Measurements from ENCODE around the gene KIAA1549. TPM values are rescaled to one million over a fixed set of nuclear protein-coding genes. Genes with fewer than 3 reads are reported as not detected.

Gene KIAA1549
- total RNA-seq, 1 donor from 2014 or later = 6.3 TPM

DNA sequence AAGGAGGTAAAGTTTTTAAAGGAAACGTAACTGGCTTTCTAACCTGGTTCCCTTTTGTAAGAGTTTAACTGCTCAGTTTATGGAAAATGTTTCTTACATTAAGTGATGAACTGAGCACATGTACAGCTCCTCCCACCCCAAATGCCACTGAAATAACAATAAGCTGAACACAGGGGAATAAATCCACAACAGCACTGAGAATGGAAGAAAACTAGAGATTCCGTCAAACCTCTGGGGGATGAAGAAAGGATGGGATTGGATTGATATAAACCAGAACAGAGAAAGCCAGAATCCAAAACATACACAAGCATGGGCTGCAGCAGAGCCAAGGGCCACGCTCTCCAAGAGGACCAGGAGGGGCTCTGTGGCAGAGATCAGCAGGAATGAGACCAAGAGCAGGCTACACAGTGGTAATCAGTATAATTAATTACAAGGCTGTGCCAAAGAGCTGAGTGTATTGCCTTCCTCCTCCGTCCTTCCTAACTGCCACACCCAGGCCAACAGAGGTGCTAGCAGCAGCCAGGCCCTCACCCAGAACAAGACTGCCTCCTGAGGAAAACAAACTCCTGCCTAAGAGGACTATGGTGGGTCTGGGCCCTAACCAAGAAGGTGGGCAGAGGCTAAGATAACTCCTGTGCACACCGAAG, 73.9 kb downstream of the KIAA1549 start:
- DNase-seq (ENCODE audit: low spot score) = no peak

DNA sequence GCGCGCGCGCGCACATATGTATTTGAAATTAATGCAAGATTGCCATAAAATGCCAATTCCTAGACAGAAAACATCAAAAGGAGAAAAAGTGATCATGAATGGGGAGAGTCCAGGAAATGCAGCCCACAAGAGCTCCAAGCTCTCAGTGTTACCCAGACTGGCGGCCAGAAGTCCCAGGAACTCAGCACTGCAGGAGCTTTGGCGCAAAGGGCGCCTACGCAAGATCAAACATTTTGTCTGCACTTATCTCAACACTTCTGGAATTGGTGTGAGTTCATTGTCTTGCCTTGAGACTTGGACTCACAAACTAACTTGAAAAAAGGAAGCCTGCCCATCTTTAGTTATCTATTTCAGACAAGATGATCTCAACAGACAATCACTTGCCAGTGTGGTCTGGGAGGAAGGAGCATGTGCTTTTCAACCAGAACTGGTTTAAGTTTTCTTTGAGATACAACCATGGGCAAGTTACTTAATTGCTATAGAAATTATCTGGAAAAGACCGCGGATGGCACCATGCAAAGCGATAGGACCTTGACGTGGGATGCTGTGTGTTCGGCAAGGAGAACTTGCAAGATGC, 77.2 kb downstream of the KIAA1549 start:
- DNase-seq (ENCODE audit: low spot score) = no peak

DNA sequence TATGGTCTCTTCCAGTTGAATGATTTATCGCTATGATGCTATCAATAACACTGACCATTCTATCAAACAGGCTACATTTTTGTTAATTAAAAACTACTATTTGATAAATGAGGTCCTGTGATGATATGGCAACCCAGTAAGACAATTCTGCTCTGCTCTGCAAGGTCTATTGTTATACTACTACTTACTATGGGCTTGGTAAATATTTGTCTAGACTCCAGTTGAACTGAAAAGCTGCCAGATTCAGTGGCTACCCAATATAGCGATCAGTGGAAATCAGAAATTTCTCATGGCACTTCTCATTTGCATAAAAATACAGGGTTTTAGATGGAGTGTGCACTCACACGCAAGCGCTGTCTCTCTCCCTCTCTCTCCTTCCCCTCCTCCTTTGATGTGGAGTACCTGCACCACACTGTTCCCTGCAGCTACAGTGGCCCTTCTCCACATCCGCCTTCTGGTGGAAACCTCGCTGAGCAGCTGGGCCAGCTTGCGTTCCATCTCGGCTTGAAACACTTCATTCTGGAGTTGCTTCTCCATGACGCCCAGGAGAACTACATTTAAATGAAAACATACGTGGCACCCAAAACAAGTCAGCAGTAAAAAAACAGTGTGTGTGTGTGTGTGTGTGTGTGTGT, 77.9 kb downstream of the KIAA1549 start:
- DNase-seq (ENCODE audit: low spot score) = no peak

DNA sequence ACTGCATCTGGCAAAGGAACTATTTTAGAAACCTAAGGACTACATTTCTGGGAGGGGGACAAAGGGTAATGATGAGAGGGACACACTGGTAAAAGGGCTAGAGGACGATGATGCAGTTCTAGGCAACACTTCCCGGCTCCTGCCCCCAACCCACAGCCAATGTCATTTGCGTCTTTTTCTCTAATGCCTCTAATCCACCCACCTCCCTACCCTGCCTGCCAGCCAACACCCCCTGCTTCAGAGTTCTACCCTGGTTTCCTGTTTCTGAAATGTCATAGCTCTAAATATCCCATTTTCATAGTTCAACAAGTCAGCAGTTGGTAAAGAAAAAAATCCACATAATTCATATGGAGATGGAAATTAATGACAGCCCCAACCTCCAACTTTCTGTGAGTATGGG, 79.0 kb downstream of the KIAA1549 start:
- DNase-seq (ENCODE audit: low spot score) = no peak

DNA sequence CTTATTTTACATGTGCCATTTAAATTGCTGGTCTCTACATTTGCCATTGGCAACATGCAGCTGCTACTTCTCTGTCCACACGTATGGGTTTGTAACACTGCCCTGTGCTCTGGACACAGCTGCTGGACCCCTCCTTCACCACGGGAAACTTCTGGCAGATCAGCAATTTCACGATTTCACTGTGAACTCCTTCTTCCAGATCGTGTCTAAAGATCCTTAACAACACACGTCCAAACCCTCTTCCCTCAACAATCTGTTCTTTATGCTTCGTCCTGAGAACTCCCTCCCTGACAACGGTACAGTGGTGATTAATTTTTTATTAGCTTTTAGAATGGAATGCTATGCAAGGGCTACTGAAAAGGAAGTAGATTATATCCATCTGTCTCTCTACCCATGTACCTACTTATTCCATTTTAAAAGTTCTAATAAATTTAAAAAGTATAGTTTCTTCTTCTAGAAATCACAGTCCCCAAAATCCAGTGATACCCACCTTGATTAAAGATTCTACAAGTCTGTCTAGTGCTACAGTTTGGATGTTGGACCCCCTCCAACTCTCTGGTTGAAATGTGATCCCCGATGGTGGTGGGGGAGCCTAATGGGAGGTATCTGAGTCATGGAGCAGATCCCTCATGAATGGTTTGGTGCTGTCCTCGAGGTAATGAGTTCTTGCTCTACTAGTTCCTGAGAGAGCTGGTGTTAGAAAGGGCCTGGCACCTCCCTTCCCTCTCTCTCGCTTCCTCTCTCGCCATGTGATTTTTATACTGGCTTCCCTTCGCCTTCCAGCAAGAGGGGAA, 81.0 kb downstream of the KIAA1549 start:
- no peak for DNase-seq (ENCODE audit: low spot score)

DNA sequence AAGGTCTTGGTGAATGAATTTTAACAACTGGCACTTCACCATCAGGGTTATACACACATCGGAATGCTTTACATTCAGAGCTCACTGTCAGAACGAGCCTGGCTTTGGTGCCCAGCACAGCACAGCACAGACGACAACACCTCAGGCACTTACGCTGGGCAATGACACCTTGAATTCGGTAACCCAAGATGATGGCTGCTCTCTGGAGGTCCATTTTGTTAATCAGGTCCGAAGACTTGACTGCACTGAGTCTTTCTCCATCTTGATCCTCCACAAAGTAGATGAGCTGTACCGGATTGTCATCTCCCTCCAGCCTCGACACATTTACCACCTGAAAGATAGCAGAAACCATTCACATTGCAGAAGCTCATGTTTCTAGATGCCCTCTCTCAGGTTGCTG, 82.4 kb downstream of the KIAA1549 start:
- no peak for DNase-seq (ENCODE audit: low spot score)

DNA sequence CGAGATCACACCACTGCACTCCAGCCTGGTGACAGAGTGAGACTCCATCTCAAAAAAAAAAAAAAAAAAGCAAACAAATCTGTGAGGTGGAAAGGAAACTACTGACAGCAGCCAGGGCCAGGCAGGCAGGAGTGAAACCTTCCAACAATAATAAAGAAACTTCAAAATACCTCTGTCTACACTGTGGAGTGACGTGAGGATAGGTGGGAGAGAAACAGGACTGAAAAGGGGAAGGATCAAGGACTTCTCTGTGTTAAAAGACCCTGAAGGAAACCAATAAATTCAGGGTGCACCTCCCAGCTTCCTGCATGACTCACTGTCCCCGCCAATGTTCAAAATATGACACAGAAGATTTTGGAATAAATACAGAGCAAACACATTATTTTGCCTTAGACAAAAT, 82.9 kb downstream of the KIAA1549 start:
- DNase-seq (ENCODE audit: low spot score) = no peak

DNA sequence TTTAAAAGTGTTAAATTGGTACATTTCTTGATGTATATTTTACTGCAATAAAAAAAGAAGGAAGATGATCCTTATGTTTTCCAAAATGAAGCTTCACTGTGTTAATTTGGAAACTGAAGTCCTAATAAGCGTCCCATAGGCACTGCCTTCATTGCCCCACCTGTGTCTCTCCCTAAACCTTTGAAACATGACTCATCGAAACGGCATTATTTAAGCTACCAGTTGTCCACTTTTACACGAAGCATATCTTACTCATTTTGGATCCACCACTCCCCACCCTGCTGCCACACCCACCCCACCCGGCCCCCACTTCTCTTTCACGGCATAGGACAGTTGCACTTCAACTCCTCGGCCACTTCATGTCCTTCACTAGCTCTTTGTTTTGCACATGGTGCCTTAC, 85.5 kb downstream of the KIAA1549 start:
- DNase-seq (ENCODE audit: low spot score) = no peak

DNA sequence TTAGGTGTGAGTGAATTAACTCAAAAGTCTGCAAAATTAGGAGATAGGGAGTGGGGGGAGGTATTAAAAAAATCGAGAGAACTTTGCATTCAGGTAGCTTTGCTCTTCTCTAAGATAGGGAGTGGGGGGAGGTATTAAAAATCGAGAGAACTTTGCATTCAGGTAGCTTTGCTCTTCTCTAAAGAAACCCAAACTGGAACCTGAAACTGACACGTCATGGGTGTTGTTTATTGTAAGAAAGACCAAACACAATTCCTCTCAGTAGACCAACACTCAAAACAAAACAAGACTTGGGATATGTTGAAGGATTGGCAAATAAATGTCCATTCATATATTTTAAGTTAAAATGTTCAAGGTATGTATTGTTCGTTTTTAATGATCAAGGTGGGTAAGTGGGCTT, 87.9 kb downstream of the KIAA1549 start:
- no peak for DNase-seq (ENCODE audit: low spot score)

DNA sequence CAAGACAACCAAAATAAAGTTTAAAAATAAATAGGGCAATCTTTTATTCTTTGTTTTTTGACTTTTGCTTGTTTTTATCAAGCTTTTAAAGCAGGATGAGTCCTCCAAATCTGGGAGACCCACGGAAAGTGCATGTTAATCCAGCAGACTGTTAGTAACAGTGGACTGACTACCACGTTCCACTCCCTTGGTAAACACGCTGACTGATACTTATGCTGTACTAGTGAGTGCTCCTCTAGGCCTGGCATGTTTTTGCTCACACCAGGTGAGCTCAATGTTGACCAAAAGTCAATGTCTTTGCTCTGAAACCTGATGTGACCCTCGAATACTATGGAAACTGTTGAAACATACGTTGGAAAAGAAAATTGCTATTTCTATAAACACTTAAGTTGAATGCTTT, 88.4 kb downstream of the KIAA1549 start:
- no peak for DNase-seq (ENCODE audit: low spot score)

DNA sequence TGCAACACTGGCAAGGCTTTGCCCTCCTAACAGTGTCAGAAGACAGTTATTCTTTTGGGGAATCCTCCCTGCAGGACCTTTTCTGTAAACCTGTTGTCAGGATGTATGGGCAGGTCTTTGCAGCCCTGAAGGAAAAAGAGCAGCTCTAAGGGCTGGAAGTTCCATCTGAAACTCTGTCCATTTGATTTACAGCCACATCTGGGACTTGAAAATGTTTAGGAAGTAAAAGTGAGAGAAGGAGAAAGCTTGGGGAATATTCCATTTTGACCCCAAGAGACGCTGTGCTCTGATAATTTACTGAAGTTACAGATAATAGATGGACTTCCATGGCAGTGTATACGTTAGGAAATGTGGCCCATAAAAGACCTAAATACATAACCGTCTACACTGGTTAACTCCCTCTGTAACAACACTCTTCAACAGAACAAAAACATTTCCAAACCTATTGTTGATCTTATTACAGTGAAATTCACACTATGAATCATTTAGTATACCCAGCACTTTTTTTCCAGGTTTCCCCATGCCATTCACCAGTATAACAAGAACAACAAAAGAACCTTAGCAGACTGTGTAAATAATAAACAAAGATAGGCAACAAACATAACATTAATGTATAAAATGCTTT, 89.1 kb downstream of the KIAA1549 start:
- DNase-seq (ENCODE audit: low spot score) = no peak

DNA sequence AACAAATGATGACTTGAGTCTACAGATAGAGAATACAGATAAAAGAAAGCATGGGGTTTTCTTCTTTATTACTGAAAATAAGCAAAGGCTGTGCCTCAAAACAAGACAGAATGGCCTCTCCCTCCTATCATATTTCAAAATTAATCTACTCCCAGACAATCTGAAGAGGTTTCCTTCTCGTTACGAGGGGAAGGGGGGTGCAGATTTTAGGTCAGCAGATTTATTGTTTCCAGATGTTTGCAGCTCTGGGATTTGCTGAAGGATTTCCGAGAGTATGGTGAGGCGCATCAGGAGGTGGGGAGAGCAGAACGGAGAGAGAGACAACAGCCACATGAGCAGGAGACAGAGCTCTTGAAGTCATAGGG, 89.8 kb downstream of the KIAA1549 start:
- no peak for DNase-seq (ENCODE audit: low spot score)

DNA sequence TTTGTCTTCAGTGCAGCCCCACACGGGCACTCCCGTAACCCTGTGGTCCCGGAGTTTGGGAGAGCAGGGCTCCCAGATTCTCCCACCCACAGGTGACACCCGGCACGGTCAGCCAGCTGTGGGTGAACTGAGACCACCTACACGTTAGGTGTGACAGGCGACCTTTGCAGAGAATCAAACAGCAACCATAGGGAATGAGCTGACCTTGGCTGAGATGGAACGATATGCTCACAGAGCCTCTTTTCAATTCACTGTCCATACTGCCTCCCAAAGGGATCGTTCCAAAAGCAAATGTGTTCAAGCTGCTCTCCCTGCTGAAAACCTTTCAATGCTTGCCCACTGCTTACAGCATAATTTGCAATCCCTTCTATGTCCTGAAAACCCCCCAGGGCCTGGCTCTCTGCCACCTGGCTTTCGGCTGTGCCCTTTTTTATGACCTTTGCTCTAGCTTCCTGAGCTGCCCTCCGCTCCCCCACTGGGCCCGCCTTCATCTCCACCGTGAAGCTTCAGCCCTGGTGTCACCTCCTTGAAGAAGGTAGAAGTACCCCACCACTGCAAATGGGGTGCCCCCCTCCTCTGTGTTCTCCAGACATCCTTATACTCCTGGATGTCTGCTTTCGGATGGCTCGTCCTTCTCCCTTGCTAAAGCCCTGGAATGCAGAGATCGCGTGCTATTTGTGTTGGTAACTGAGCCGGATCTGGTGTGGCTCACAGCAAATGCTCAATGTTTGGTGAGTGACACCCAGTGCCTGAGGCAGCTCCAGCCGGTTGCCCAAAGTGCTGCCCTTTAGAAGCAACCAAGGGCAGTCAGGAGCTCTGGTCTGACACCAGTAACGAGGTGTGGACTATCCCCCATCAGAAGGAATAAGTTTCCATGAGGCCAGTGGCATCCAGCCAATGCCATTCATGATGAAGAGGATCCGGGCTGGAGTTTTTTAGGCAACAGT, 90.4 kb downstream of the KIAA1549 start:
- DNase-seq (ENCODE audit: low spot score) = no peak

DNA sequence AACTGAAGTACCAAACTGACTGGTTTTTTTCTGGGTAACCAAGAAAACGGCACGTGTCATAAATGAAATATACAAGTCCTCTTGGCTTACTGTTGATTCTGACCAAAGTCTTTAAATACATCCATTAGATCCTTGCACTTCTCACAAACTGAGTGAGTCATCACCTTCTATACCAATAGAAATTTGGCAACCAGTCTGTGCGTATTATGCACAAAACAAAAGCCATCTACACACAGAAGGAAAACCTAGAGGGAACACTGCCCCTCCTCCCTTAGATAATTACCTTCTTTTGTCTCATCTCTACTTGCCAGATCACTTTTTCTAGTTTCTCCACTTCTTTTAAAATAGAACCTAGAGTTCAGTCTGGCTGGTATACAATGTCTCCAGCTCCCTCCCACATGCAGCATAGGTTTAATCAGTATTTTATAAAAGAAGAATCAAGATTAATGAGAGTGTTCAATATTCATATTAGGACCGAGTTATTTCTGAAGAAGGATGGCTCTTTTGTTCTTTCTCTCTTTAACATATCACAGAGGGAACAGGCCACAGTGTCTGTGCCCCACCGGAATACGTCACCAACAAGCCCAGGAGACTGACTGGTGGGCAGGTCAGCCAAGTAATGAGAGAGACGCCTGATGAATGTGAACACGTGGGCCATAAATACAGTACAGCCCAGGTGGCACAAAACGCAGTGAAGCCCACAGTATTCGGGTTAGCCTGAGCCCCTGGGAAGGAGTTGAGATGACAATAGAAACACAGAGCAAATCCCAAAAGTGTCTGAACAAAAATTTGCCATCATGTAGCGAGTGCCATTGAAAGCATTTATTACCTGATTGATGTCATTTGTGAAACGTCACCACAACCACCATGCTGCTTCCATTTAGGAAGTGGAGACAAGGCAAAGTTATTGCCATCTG, 91.3 kb downstream of the KIAA1549 start:
- DNase-seq (ENCODE audit: low spot score) = no peak

DNA sequence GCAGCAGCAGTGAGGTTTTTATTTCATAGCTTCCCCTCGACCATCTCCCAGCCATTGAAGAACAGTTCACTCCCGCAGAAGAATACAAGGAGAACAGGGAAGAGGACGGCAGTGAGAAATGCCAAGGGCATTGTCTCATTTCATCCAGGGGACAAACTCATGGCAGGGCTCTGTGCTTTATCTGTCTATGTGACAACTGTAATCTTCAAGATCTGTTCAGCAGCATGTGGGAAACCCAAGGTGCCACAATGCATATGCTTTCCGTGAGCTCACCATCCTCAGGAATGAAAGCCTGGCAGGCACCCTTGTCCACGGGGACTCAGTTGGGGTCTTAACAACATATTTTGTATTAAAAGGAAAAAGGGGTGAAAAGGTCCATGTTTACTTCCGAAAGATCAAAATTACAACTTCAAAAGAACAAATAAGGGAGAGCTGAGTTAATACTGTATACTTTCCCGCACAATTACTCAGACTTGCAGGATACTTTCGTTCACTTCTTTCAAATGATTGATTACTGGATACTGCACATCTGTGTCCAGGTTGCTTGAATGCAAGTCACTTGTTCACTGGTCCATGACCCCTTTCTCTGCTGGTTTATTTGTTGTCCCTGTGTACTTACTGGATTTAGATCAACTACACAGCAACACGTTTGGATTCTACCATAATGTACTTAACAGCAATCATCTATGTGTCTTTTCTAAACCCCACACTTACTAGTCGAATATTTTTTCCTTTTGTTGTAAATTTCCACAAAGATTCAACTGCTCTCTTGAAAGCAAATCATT, 93.1 kb downstream of the KIAA1549 start:
- no peak for DNase-seq (ENCODE audit: low spot score)

DNA sequence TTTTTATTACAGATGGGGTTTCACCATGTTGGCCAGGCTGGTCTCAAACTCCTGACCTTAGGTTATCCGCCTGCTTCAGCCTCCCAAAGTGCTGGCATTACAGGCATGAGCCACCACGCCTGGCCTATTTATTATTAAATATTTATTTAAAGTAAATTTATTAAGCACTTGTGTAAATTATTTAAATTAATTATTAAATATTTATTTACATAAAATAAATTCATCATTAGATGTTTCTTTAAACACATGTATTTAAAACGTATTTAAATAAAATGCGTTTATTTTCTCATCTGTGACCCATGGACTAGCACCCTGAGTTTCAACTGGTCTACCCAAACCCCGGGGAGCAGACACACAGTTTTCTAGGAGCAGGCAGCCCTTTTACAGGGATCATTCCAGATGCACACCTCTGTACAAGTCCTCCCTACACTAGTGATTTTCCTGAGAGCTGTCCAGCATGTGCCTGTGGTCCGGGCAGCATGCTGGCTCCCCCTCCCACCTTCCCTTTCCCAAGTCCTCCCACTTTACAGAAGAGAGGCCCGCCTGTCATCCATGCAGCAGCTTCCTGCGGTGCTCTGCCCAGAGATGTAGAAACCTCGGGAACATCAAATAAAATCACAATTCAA, 94.0 kb downstream of the KIAA1549 start:
- no peak for DNase-seq (ENCODE audit: low spot score)

DNA sequence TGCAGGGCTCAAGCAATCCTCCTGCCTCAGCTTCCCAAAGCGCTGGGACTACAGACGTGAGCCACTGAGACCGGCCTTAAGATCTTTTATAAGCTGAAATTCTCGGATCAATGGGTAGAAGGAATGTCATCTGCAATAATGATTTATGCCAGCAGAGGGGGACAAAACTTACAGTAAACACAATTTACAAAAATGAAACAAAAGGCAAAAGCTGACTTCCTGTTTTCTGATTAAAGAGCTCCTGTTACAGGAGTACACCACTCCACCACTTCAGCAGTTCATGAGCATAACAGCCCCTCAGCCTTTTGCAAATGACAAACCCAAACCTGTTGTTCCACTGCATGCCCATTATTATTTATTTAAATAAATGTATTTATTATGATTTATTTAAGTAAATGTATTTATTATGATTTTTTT, 94.7 kb downstream of the KIAA1549 start:
- DNase-seq (ENCODE audit: low spot score) = no peak

DNA sequence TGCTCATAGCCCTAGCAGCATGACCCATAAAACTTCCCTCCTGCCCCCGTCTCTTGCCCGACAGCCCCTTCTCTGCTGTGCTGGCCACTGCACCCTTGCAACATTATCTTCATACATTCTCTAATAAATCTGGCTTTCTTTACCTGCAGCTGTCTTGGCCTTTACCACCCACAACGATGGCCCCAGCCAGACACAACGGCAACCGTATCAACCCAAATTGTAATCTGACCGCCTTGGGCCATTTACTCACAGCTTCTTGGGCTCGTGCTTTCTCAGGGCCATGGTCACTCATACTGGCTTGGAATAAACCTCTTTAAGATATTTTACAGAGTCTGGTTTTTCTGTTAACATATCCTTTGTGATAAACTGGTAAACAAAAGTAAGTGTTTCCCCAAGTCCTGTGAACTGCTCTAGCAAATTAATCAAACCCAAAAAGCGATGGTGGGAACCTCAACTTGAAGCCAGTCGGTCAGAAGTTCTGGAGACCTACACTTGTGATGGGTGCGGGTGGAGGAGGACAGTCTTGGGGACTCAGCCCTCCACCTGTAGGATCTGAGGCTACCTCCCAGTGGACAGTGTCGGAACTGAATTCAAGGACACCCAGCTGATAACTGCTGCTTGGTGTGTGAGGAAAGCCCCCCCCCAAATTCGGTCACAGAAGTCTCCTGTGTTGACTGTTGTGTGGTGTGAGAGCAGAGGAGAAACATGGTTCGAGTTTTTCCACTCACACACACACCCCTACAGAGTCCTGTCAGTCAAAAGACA, 95.6 kb downstream of the KIAA1549 start:
- no peak for DNase-seq (ENCODE audit: low spot score)

Data from ureter (tissue), 1 donor.